SW480 (cell line): ENCODE measurements around the gene SLC51B.
A peak's percentile ranks its signal among the peaks of the same experiment; 100 is the strongest.
"Not testable (repeated sequence)": the region's sequence is repeated elsewhere in the genome, so short reads cannot be mapped to it uniquely, and the experiment has no call there.

Source experiments
- DNase-seq: peaks from one replicate; pipeline ENCODE4 v3.0.0-alpha.2; 2016; ENCODE audit warnings: low spot score

The SLC51B gene

GRCh38 chr15:65084500-65085206 lies 39.5 kb downstream of the SLC51B start:
- DNase-seq: no peak

- no peak for DNase-seq
Observed at GRCh38 chr15:65085207-65085753, 40.1 kb downstream of the SLC51B start.

- peak; percentile 48 for DNase-seq
Observed at GRCh38 chr15:65085990-65086679, 40.9 kb downstream of the SLC51B start.

- no peak for DNase-seq
Observed at GRCh38 chr15:65086680-65087111, 41.5 kb downstream of the SLC51B start.

- no peak for DNase-seq
Observed at GRCh38 chr15:65087411-65087810, 42.2 kb downstream of the SLC51B start.

- no peak for DNase-seq
Observed at GRCh38 chr15:65087873-65088642, 42.9 kb downstream of the SLC51B start.

- DNase-seq: no peak
Observed at GRCh38 chr15:65088643-65089021, 43.4 kb downstream of the SLC51B start.

- DNase-seq: no peak
Observed at GRCh38 chr15:65089206-65089824, 44.1 kb downstream of the SLC51B start.

GRCh38 chr15:65091946-65092770 lies 47.0 kb downstream of the SLC51B start:
- DNase-seq: no peak

- DNase-seq: no peak
Observed at GRCh38 chr15:65092911-65093792, 48.0 kb downstream of the SLC51B start.

GRCh38 chr15:65093793-65094170 lies 48.6 kb downstream of the SLC51B start:
- DNase-seq: not testable (repeated sequence)

GRCh38 chr15:65094294-65094995 lies 49.3 kb downstream of the SLC51B start:
- no peak for DNase-seq

GRCh38 chr15:65095011-65095746 lies 50.0 kb downstream of the SLC51B start:
- DNase-seq: no peak

- DNase-seq: no peak
Observed at GRCh38 chr15:65095747-65096104, 50.5 kb downstream of the SLC51B start.

GRCh38 chr15:65096481-65097385 lies 51.5 kb downstream of the SLC51B start:
- no peak for DNase-seq

- DNase-seq: no peak
Observed at GRCh38 chr15:65097651-65098263, 52.6 kb downstream of the SLC51B start.

- DNase-seq: no peak
Observed at GRCh38 chr15:65099336-65099735, 54.1 kb downstream of the SLC51B start.
